SK-N-SH (cell line): ENCODE measurements around the gene FAIM2. TPM values are rescaled to one million over a fixed set of nuclear protein-coding genes. Genes with fewer than 3 reads are reported as not detected.

ENCODE experiments used
- CTCF ChIA-PET: fragments of 300-600, 350-600 bp; formaldehyde crosslinking; extraction: SDS; loops from one replicate; lab custom pipeline; 2021; lab: Yijun Ruan, JAX
- POLR2A ChIA-PET: fragments of 350-600 bp; sonication (Branson Sonifier 250); formaldehyde crosslinking; extraction: SDS; loops from one replicate; lab custom pipeline; 2020; ENCODE audit warnings: antibody characterized with exemption, inconsistent platforms; lab: Yijun Ruan, JAX
- DNase-seq: peaks from one replicate; pipeline ENCODE4 v3.0.0; 2012
- H2AFZ ChIP-seq: fragments of 200-600 bp; sonication (generic); 2 replicates; pipeline ENCODE4 v1.8.1; 2016; ENCODE audit warnings: antibody characterized with exemption, mild to moderate bottlenecking, low read depth
- H3F3A ChIP-seq: fragments of 200-600 bp; sonication (generic); replicated peaks from 2 replicates; pipeline ENCODE3; 2016; ENCODE audit warnings: antibody characterized with exemption, mild to moderate bottlenecking; ENCODE audit not compliant: insufficient read depth
- H3K27ac ChIP-seq, 2 experiments: fragments of 200-500 bp in 1 of 2; fragments of 200-600 bp in 1 of 2; sonication (Bioruptor generic) in 1 of 2; sonication (generic), shearing (Covaris generic) in 1 of 2; 2 replicates each; pipeline versions ENCODE4 v1.5.1 to v1.6.1; 2014 to 2016; ENCODE audit warnings: low read depth in 2 of 2, inconsistent platforms in 1 of 2, low read length in 1 of 2, mild to moderate bottlenecking in 1 of 2, mixed read lengths in 1 of 2
- H3K27me3 ChIP-seq: fragments of 200-600 bp; sonication (generic), shearing (Covaris generic); 2 replicates; pipeline ENCODE4 v1.6.1; 2016; ENCODE audit warnings: mixed run types; ENCODE audit not compliant: insufficient read depth
- H3K36me3 ChIP-seq, 2 experiments: fragments of 200-500 bp in 1 of 2; fragments of 200-600 bp in 1 of 2; sonication (Bioruptor generic) in 1 of 2; sonication (generic) in 1 of 2; replicated peaks in 1 of 2; 2 replicates each; pipeline versions ENCODE3 to v1.5.1; 2014 to 2016; ENCODE audit warnings: low read length in 1 of 2, mild to moderate bottlenecking in 1 of 2; ENCODE audit not compliant: insufficient read depth in 2 of 2, control insufficient read depth in 1 of 2
- H3K4me1 ChIP-seq, 2 experiments: fragments of 200-500 bp in 1 of 2; fragments of 200-600 bp in 1 of 2; sonication (Bioruptor generic) in 1 of 2; sonication (generic), shearing (Covaris generic) in 1 of 2; 2 replicates each; pipeline versions ENCODE4 v1.5.1 to v1.6.1; 2014 to 2016; ENCODE audit warnings: low read depth in 1 of 2, low read length in 1 of 2, mixed run types in 1 of 2; ENCODE audit not compliant: insufficient read depth in 2 of 2, control insufficient read depth in 1 of 2
- H3K4me2 ChIP-seq: fragments of 200-600 bp; sonication (generic), shearing (Covaris generic); 2 replicates; pipeline ENCODE4 v1.6.1; 2017; ENCODE audit warnings: mixed run types
- H3K4me3 ChIP-seq, 2 experiments: fragments of 200-500 bp in 1 of 2; fragments of 200-600 bp in 1 of 2; sonication (Bioruptor generic) in 1 of 2; sonication (generic), shearing (Covaris generic) in 1 of 2; 2 replicates each; pipeline versions ENCODE4 v1.5.1 to v1.8.1; 2014 to 2016; ENCODE audit warnings: low read depth in 2 of 2, inconsistent platforms in 1 of 2, low read length in 1 of 2, mild to moderate bottlenecking in 1 of 2, mixed read lengths in 1 of 2, moderate library complexity in 1 of 2
- H3K79me2 ChIP-seq: fragments of 200-600 bp; sonication (generic); 2 replicates; pipeline ENCODE4 v1.8.1; 2017; ENCODE audit warnings: mild to moderate bottlenecking; ENCODE audit not compliant: insufficient read depth
- H3K9ac ChIP-seq: fragments of 200-600 bp; sonication (generic); 2 replicates; pipeline ENCODE4 v1.6.1; 2017; ENCODE audit warnings: mixed run types
- H3K9me2 ChIP-seq: fragments of 200-600 bp; sonication (generic); 2 replicates; pipeline ENCODE4 v1.6.1; 2017; ENCODE audit warnings: mixed run types
- H3K9me3 ChIP-seq: fragments of 200-600 bp; sonication (generic); 2 replicates; pipeline ENCODE4 v1.6.1; 2017; ENCODE audit warnings: mixed run types, mild to moderate bottlenecking, moderate library complexity
- H4K20me1 ChIP-seq: fragments of 200-600 bp; sonication (generic); 2 replicates; pipeline ENCODE4 v1.6.1; 2017; ENCODE audit warnings: mild to moderate bottlenecking, mixed run types; ENCODE audit not compliant: insufficient read depth
- CHD2 ChIP-seq: fragments of 150-350 bp; IDR thresholded peaks from 2 replicates; pipeline ENCODE4 v1.6.1; 2018; ENCODE audit warnings: low read length; ENCODE audit not compliant: partially characterized antibody
- ELF1 ChIP-seq: IDR thresholded peaks from 2 replicates; pipeline ENCODE4 v1.4.0; 2012
- EP300 ChIP-seq, 2 experiments: IDR thresholded peaks; 2 replicates each; pipeline versions ENCODE4 v1.4.0 to v1.6.1; 2012; ENCODE audit warnings: borderline replicate concordance in 1 of 2, low read depth in 1 of 2, low read length in 1 of 2
- FOSL2 ChIP-seq: IDR thresholded peaks from 2 replicates; pipeline ENCODE4 v1.4.0; 2012; ENCODE audit warnings: low read depth, mild to moderate bottlenecking, moderate library complexity, borderline replicate concordance
- FOXJ3 ChIP-seq: sonication (generic); formaldehyde crosslinking; IDR thresholded peaks from 2 replicates; pipeline ENCODE4 v1.5.1; 2020; ENCODE audit warnings: mild to moderate bottlenecking, missing genetic modification reagents
- GABPA ChIP-seq: IDR thresholded peaks from 2 replicates; pipeline ENCODE4 v1.4.0; 2012; ENCODE audit warnings: low read depth, mild to moderate bottlenecking
- IRF3 ChIP-seq: fragments of 150-350 bp; IDR thresholded peaks from 2 replicates; pipeline ENCODE4 v1.6.1; 2016; ENCODE audit warnings: mild to moderate bottlenecking, low read depth, low read length
- JUND ChIP-seq: IDR thresholded peaks from 2 replicates; pipeline ENCODE4 v1.4.0; 2012
- MAX ChIP-seq: IDR thresholded peaks from 2 replicates; pipeline ENCODE4 v1.4.0; 2012; ENCODE audit warnings: low read depth
- PBX3 ChIP-seq: IDR thresholded peaks from 2 replicates; pipeline ENCODE4; 2012
- RAD21 ChIP-seq: IDR thresholded peaks from 2 replicates; pipeline ENCODE4 v1.6.1; 2012; ENCODE audit warnings: mild to moderate bottlenecking, low read length
- REST ChIP-seq: IDR thresholded peaks from 2 replicates; pipeline ENCODE4 v1.6.1; 2012; ENCODE audit warnings: mild to moderate bottlenecking, low read depth, low read length, moderate library complexity
- RXRA ChIP-seq: IDR thresholded peaks from 2 replicates; pipeline ENCODE4 v1.4.0; 2012; ENCODE audit warnings: low read depth, mild to moderate bottlenecking, borderline replicate concordance
- SIN3A ChIP-seq: IDR thresholded peaks from 2 replicates; pipeline ENCODE4 v1.6.1; 2012; ENCODE audit warnings: low read depth, mild to moderate bottlenecking, low read length, moderate library complexity, borderline replicate concordance
- SMC3 ChIP-seq: IDR thresholded peaks from 2 replicates; pipeline ENCODE4 v1.6.1; 2012; ENCODE audit warnings: low read depth, low read length, improper control_type of control experiment
- TAF1 ChIP-seq: IDR thresholded peaks from 2 replicates; pipeline ENCODE4 v1.6.1; 2012; ENCODE audit warnings: low read depth, mild to moderate bottlenecking, low read length, moderate library complexity, borderline replicate concordance
- YY1 ChIP-seq: IDR thresholded peaks from 2 replicates; pipeline ENCODE4 v1.4.0; 2012; ENCODE audit warnings: low read depth, mild to moderate bottlenecking
- WGBS: methylation state at CpG from one replicate; pipeline ENCODE4 v1.1.6; 2017; ENCODE audit warnings: low lambda C conversion rate; 5-methylcytosine and 5-hydroxymethylcytosine counted together
- polyA plus RNA-seq, 3 experiments: library from polyadenylated mRNA; depleted of rRNA; stranded (reverse); fragments of >200 nt; gene quantifications; 2 replicates each; pipeline ENCODE4 v1.2.3, GENCODE V29; 2012

FAIM2 gene
- polyA plus RNA-seq, 1 of the 3 experiments (the other 2 are of a cell fraction), result 11.3 TPM

GRCh38 chr12:49864798-49865090 is 39.0 kb downstream of the FAIM2 start:
- H3K9ac ChIP-seq, result no peak overlapping the region
- peaks cover 23 to 33% of the 10 kb centered on the region in 2 experiments for H3K4me1 ChIP-seq
- TF ChIP-seq FOSL2 (no peak), EP300 (IDR thresholded peaks at IDR 0.05; ENCODE audit: borderline replicate concordance in 1 of 2, low read depth in 1 of 2, low read length in 1 of 2) (no peak), GABPA (no peak), CHD2 (no peak), MAX (no peak), JUND (no peak), SMC3 (no peak), ELF1 (no peak), IRF3 (no peak), PBX3 (no peak), REST (no peak), TAF1 (no peak), RAD21 (no peak), RXRA (no peak), SIN3A (no peak), FOXJ3 (CRISPR knock-in tag) (no peak), YY1 (no peak)
- CTCF ChIA-PET, result interaction anchor here (0.6 to 14.1 kb wide), 11 partner anchors 17 to 486 kb away, joined by 3 to 312 read pairs (median 4); partner anchors contain the start of genes AQP6 and ASIC1
- H3K27ac ChIP-seq, result no peak overlapping the region
- no peak overlapping the region for H3K4me3 ChIP-seq
- no peaks in the 10 kb centered on the region for H3K79me2 ChIP-seq
- no peaks in the 10 kb centered on the region for H3K36me3 ChIP-seq
- H3K9me3 ChIP-seq, result no peaks in the 10 kb centered on the region
- POLR2A ChIA-PET, result no interaction called here
- H2AFZ ChIP-seq, result no peak overlapping the region
- H4K20me1 ChIP-seq, result no peaks in the 10 kb centered on the region
- WGBS, result 43% methylated on average over 2 of the region's 2 CpGs
- H3K4me2 ChIP-seq, result no peak overlapping the region
- no peaks in the 10 kb centered on the region for H3K9me2 ChIP-seq
- H3K27me3 ChIP-seq, result no peaks in the 10 kb centered on the region
- no peak for DNase-seq
- peaks cover 14% of the 10 kb centered on the region for H3F3A ChIP-seq
